KMS-11 (cell line): ENCODE results near the gene GLYAT.

ENCODE experiments used
- H2AFZ ChIP-seq: fragments of 200-600 bp; sonication (generic); 2 replicates; pipeline ENCODE4 v1.6.1; 2016; ENCODE audit warnings: antibody characterized with exemption, mixed run types, low read depth
- H3K27ac ChIP-seq: fragments of 200-600 bp; sonication (generic); 2 replicates; pipeline ENCODE4 v1.6.1; 2016; ENCODE audit warnings: mild to moderate bottlenecking, mixed run types
- H3K27me3 ChIP-seq: fragments of 200-600 bp; sonication (generic); 2 replicates; pipeline ENCODE4 v1.6.1; 2017; ENCODE audit warnings: mild to moderate bottlenecking, low read depth, mixed run types, moderate library complexity; ENCODE audit not compliant: insufficient read depth
- H3K36me3 ChIP-seq: fragments of 200-600 bp; sonication (generic); 2 replicates; pipeline ENCODE4 v1.6.1; 2017; ENCODE audit warnings: mild to moderate bottlenecking, mixed run types; ENCODE audit not compliant: insufficient read depth
- H3K4me1 ChIP-seq: fragments of 200-600 bp; sonication (generic); 2 replicates; pipeline ENCODE4 v1.6.1; 2016; ENCODE audit warnings: mild to moderate bottlenecking, low read depth, mixed run types; ENCODE audit not compliant: poor library complexity, severe bottlenecking
- H3K4me2 ChIP-seq: fragments of 200-600 bp; sonication (generic); 2 replicates; pipeline ENCODE4 v1.7.0; 2016; ENCODE audit warnings: mild to moderate bottlenecking, mixed run types
- H3K4me3 ChIP-seq: fragments of 200-600 bp; sonication (generic); IDR thresholded peaks from 2 replicates; pipeline ENCODE4 v1.6.1; 2017; ENCODE audit warnings: low read depth, low read length, mixed read lengths; ENCODE audit not compliant: insufficient read depth
- H3K79me2 ChIP-seq: fragments of 200-600 bp; sonication (generic); 2 replicates; pipeline ENCODE4 v1.6.1; 2016; ENCODE audit warnings: low read depth, mixed run types; ENCODE audit not compliant: insufficient read depth
- H3K9ac ChIP-seq: fragments of 200-600 bp; sonication (generic); 2 replicates; pipeline ENCODE4 v1.6.1; 2016; ENCODE audit warnings: mild to moderate bottlenecking, mixed run types
- H4K20me1 ChIP-seq: fragments of 200-600 bp; sonication (generic); 2 replicates; pipeline ENCODE4 v1.6.1; 2016; ENCODE audit warnings: mild to moderate bottlenecking, mixed run types; ENCODE audit not compliant: insufficient read depth
- TF ChIP-seq, protein P1 (sequence below): fragments of 200-600 bp; sonication (generic); conservative IDR thresholded peaks from 2 replicates; pipeline ENCODE4 v1.6.1; 2017; ENCODE audit warnings: low read depth, mild to moderate bottlenecking, antibody characterized with exemption, low read length, moderate library complexity, mixed read lengths

The GLYAT gene

DNA sequence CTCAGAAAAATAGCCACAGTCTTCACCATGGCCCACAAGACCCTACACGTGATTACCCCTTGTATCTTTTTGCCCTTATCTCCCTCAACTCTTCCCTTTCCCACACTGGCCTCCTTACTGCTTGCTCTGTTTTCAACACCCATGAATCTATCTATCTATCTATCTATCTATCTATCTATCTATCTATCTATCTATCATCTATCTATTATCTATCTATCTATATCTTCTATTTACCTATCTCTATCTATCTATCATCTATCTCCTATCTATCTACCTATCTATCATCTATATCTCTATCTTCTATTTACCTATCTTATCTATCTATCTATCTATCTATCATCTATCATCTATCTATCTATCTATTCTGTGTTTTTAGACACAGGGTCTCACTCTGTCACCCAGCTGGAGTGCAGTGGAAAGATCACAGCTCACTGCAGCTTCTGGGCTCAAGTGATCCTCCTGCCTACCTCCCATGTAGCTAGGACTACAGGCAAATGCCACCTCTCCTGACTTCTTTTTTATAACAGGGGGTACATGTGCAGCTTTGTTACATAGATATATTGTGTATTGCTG, 55.1 kb downstream of the GLYAT start:
- no peak overlapping the region for H3K9ac ChIP-seq
- H3K36me3 ChIP-seq, result no peaks in the 10 kb centered on the region
- H3K27me3 ChIP-seq, result no peaks in the 10 kb centered on the region
- H3K4me2 ChIP-seq, result no peak overlapping the region
- H3K4me3 ChIP-seq, result no peak overlapping the region
- no peaks in the 10 kb centered on the region for H4K20me1 ChIP-seq
- H3K4me1 ChIP-seq, result no peaks in the 10 kb centered on the region
- H3K79me2 ChIP-seq, result no peaks in the 10 kb centered on the region
- no peak overlapping the region for H3K27ac ChIP-seq
- TF ChIP-seq, protein P1, sequence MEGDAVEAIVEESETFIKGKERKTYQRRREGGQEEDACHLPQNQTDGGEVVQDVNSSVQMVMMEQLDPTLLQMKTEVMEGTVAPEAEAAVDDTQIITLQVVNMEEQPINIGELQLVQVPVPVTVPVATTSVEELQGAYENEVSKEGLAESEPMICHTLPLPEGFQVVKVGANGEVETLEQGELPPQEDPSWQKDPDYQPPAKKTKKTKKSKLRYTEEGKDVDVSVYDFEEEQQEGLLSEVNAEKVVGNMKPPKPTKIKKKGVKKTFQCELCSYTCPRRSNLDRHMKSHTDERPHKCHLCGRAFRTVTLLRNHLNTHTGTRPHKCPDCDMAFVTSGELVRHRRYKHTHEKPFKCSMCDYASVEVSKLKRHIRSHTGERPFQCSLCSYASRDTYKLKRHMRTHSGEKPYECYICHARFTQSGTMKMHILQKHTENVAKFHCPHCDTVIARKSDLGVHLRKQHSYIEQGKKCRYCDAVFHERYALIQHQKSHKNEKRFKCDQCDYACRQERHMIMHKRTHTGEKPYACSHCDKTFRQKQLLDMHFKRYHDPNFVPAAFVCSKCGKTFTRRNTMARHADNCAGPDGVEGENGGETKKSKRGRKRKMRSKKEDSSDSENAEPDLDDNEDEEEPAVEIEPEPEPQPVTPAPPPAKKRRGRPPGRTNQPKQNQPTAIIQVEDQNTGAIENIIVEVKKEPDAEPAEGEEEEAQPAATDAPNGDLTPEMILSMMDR, result no peak
- H2AFZ ChIP-seq, result no peak overlapping the region

DNA sequence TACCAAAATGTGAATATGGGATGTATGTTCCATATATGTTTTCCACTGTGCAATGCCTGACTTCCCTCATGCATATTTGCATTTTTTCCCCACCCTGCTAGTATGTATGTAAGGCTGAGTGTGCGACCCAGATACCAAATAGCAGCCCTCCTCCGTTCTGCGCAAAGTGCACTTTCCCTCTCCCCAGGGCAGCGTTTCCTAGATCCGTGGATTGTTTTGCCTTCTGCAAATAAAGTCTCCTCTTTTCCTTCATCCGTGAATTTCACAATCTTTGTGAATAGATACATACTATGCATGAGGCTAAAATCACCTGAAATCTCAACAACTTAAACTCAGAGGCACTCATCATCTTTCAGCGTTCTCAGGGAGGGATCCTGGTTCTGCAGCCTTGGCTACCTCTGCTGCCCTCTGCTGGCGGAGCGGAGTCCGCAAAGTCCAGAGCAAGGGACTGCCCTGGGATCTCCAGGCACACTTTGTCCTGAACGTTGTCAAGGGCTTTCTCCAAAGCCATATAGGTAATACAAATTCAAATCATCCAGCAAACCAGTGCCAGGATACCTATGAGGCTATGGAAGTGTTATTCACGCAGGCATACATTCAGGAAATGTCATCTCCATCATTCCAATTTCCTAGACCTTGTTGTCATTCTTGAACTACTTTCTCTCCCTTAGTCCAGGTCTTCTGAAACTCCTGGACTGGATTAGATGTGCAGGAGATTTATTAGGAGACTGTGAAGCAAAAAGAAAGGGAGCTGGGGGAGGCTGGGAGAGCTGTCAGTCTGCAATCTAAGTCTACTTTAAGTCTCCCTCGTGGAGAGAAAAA, 56.2 kb downstream of the GLYAT start:
- H3K4me1 ChIP-seq, result no peaks in the 10 kb centered on the region
- H4K20me1 ChIP-seq, result no peaks in the 10 kb centered on the region
- H3K4me2 ChIP-seq, result no peak overlapping the region
- H3K27ac ChIP-seq, result no peak overlapping the region
- TF ChIP-seq, protein P1, result peak; percentile 93
- H3K4me3 ChIP-seq, result no peak overlapping the region
- H3K9ac ChIP-seq, result no peak overlapping the region
- H3K36me3 ChIP-seq, result no peaks in the 10 kb centered on the region
- H3K79me2 ChIP-seq, result no peaks in the 10 kb centered on the region
- H2AFZ ChIP-seq, result no peak overlapping the region
- H3K27me3 ChIP-seq, result no peaks in the 10 kb centered on the region

GRCh38 chr11:58674609-58675008, 57.1 kb downstream of the GLYAT start:
- Histone ChIP-seq H3K27ac (no peak overlapping the region), H3K4me2 (no peak overlapping the region), H3K79me2 (no peaks in the 10 kb centered on the region), H3K27me3 (no peaks in the 10 kb centered on the region), H3K9ac (no peak overlapping the region), H3K4me3 (no peak overlapping the region), H3K4me1 (no peaks in the 10 kb centered on the region), H3K36me3 (no peaks in the 10 kb centered on the region), H4K20me1 (no peaks in the 10 kb centered on the region), H2AFZ (no peak overlapping the region)
- TF ChIP-seq, protein P1, result no peak

DNA sequence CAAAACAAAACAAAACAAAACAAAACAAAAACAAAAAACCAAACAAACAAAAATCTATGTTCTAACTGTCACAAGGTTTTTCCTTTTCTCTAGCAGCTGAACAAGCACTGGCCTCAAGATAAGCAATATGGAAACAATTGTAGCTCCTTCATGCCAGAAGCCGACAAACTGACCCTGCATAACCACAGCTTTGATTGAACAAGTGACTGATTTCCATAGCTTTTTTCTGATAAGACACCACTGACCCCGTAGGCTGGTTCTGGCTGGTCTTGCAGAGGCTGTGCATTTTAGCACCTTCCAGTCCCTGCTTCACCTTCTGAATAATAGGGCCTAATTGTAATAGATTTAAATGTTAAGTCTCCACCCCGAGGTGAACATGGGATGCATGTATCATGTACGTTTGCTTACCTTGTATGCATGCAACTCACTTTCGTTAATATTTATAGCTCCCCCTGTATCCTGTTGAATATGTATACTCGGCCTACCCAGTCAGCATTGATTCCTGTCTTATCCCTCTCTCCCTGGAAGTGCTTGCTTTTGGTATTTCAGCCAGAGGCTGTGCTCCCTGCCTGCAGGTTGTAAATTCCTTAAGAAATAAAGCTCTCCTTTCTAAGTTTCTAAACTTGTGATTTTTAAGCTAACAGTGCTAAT, 59.6 kb downstream of the GLYAT start:
- Histone ChIP-seq H3K27ac (no peak overlapping the region), H3K4me2 (no peak overlapping the region), H3K4me3 (no peak overlapping the region), H3K4me1 (no peaks in the 10 kb centered on the region), H3K9ac (no peak overlapping the region), H2AFZ (no peak overlapping the region), H4K20me1 (no peaks in the 10 kb centered on the region), H3K27me3 (no peaks in the 10 kb centered on the region), H3K79me2 (no peaks in the 10 kb centered on the region), H3K36me3 (no peaks in the 10 kb centered on the region)
- TF ChIP-seq, protein P1, result no peak
